ENCODE results near the gene SLC25A44.
A peak's percentile ranks its signal among the peaks of the same experiment; 100 is the strongest.

The SLC25A44 gene

GRCh38 chr1:156251527-156251926, 57.6 kb downstream of the SLC25A44 start:
- Histone ChIP-seq H3K4me1 (peaks cover 22% of the 10 kb centered on the region), H3K4me2 (ENCODE audit: low read length) (no peak overlapping the region), H3K36me3 (ENCODE audit: control insufficient read depth, insufficient read depth, low read length) (no peaks in the 10 kb centered on the region), H3K9ac (no peak overlapping the region), H3K4me3 (ENCODE audit: low read depth, low read length) (no peak overlapping the region), H3K79me2 (no peaks in the 10 kb centered on the region), H3K27ac (peak overlapping the region; percentile 49), H3K27me3 (ENCODE audit: control insufficient read depth, insufficient read depth, low read length) (no peaks in the 10 kb centered on the region), H2AFZ (no peak overlapping the region), H3K9me3 (ENCODE audit: control insufficient read depth, low read length) (no peaks in the 10 kb centered on the region)
- TF ChIP-seq CTCF (IDR thresholded peaks at IDR 0.05) = no peak

GRCh38 chr1:156253634-156254033, 59.7 kb downstream of the SLC25A44 start:
- Histone ChIP-seq H3K27me3 (ENCODE audit: control insufficient read depth, insufficient read depth, low read length) (no peaks in the 10 kb centered on the region), H3K9me3 (ENCODE audit: control insufficient read depth, low read length) (no peaks in the 10 kb centered on the region), H3K4me1 (peaks cover 22% of the 10 kb centered on the region), H3K9ac (no peak overlapping the region), H3K27ac (peak overlapping the region; percentile 74), H3K79me2 (no peaks in the 10 kb centered on the region), H3K4me3 (ENCODE audit: low read depth, low read length) (no peak overlapping the region), H3K4me2 (ENCODE audit: low read length) (peak overlapping the region; percentile 42), H3K36me3 (ENCODE audit: control insufficient read depth, insufficient read depth, low read length) (no peaks in the 10 kb centered on the region), H2AFZ (no peak overlapping the region)
- TF ChIP-seq CTCF (IDR thresholded peaks at IDR 0.05) = no peak

- H3K9ac ChIP-seq = no peak overlapping the region
Measured at GRCh38 chr1:156257711-156258110, 63.8 kb downstream of the SLC25A44 start.

GRCh38 chr1:156258859-156259258, 65.0 kb downstream of the SLC25A44 start:
- no peak overlapping the region for H3K4me2 ChIP-seq (ENCODE audit: low read length)
- H3K27me3 ChIP-seq (ENCODE audit: control insufficient read depth, insufficient read depth, low read length) = no peaks in the 10 kb centered on the region
- no peaks in the 10 kb centered on the region for H3K9me3 ChIP-seq (ENCODE audit: control insufficient read depth, low read length)
- no peaks in the 10 kb centered on the region for H3K36me3 ChIP-seq (ENCODE audit: control insufficient read depth, insufficient read depth, low read length)
- H3K4me3 ChIP-seq (ENCODE audit: low read depth, low read length) = no peak overlapping the region
- no peak overlapping the region for H3K9ac ChIP-seq
- no peak overlapping the region for H2AFZ ChIP-seq
- TF ChIP-seq CTCF (IDR thresholded peaks at IDR 0.05) = no peak
- H3K4me1 ChIP-seq = peaks cover 6% of the 10 kb centered on the region
- no peaks in the 10 kb centered on the region for H3K79me2 ChIP-seq
- H3K27ac ChIP-seq = no peak overlapping the region

More at GRCh38 chr1:156257711-156258110, 63.8 kb downstream of the SLC25A44 start:
- TF ChIP-seq CTCF (IDR thresholded peaks at IDR 0.05) = no peak
- H3K9me3 ChIP-seq (ENCODE audit: control insufficient read depth, low read length) = no peaks in the 10 kb centered on the region
- no peak overlapping the region for H3K27ac ChIP-seq
- no peaks in the 10 kb centered on the region for H3K79me2 ChIP-seq
- H3K36me3 ChIP-seq (ENCODE audit: control insufficient read depth, insufficient read depth, low read length) = no peaks in the 10 kb centered on the region
- no peak overlapping the region for H2AFZ ChIP-seq
- peaks cover 11% of the 10 kb centered on the region for H3K4me1 ChIP-seq
- H3K4me3 ChIP-seq (ENCODE audit: low read depth, low read length) = no peak overlapping the region
- H3K4me2 ChIP-seq (ENCODE audit: low read length) = no peak overlapping the region
- no peaks in the 10 kb centered on the region for H3K27me3 ChIP-seq (ENCODE audit: control insufficient read depth, insufficient read depth, low read length)

- Histone ChIP-seq H3K27me3 (ENCODE audit: control insufficient read depth, insufficient read depth, low read length) (no peaks in the 10 kb centered on the region), H2AFZ (no peak overlapping the region), H3K4me2 (ENCODE audit: low read length) (no peak overlapping the region), H3K36me3 (ENCODE audit: control insufficient read depth, insufficient read depth, low read length) (no peaks in the 10 kb centered on the region), H3K4me3 (ENCODE audit: low read depth, low read length) (no peak overlapping the region), H3K9me3 (ENCODE audit: control insufficient read depth, low read length) (no peaks in the 10 kb centered on the region), H3K9ac (no peak overlapping the region), H3K79me2 (no peaks in the 10 kb centered on the region), H3K27ac (no peak overlapping the region), H3K4me1 (no peaks in the 10 kb centered on the region)
- TF ChIP-seq CTCF (IDR thresholded peaks at IDR 0.05) = no peak
Measured at GRCh38 chr1:156259805-156260204, 65.9 kb downstream of the SLC25A44 start.

Measured in parathyroid adenoma (tissue), 2 donors.